ENCODE data around the gene TOM1L2. TPM values are rescaled to one million over a fixed set of nuclear protein-coding genes. Genes with fewer than 3 reads are reported as not detected.

Gene TOM1L2
- total and polyA plus RNA-seq, 2 donors from 2014 or later = 28.2 to 59.4 TPM

- Histone ChIP-seq H3K4me1 (ENCODE audit: control insufficient read depth in 2 of 3, insufficient read depth in 2 of 3, low read depth in 1 of 3, low read length in 3 of 3) (peaks cover 0 to 34% (median 31%) of the 10 kb centered on the region in 3 donors), H3K36me3 (ENCODE audit: control insufficient read depth in 2 of 3, insufficient read depth in 3 of 3, low read length in 3 of 3) (no peaks in the 10 kb centered on the region), H3K27me3 (ENCODE audit: control insufficient read depth, insufficient read depth, low read length) (no peaks in the 10 kb centered on the region), H3K9me3 (ENCODE audit: control insufficient read depth in 2 of 3, insufficient read depth in 1 of 3, low read length in 3 of 3) (no peaks in the 10 kb centered on the region), H3K27ac (ENCODE audit: low read depth in 2 of 2, low read length in 2 of 2) (peak overlapping the region; percentile 65 to 70), H3K9ac (ENCODE audit: low read length in 3 of 3) (peak overlapping the region in 1 of 3 donors; percentile 27), H3K4me3 (ENCODE audit: low read length in 3 of 3) (no peak overlapping the region)
- no peak for FAIRE-seq
- intact Hi-C loops (cut with DNase I) = no loop called here
- no peak for DNase-seq
- no peak for TF ChIP-seq CTCF (IDR thresholded peaks at IDR 0.05; ENCODE audit: borderline replicate concordance, extremely low read depth, insufficient read depth)
Observed at GRCh38 chr17:17929655-17930380, 42.4 kb downstream of the TOM1L2 start.

GRCh38 chr17:17928398-17929287 is 43.6 kb downstream of the TOM1L2 start:
- H3K4me1 ChIP-seq (ENCODE audit: control insufficient read depth in 2 of 3, insufficient read depth in 2 of 3, low read depth in 1 of 3, low read length in 3 of 3) = peaks cover 0 to 34% (median 30%) of the 10 kb centered on the region in 3 donors
- no peak overlapping the region for H3K4me3 ChIP-seq (ENCODE audit: low read length in 3 of 3)
- H3K9me3 ChIP-seq (ENCODE audit: control insufficient read depth in 2 of 3, insufficient read depth in 1 of 3, low read length in 3 of 3) = no peaks in the 10 kb centered on the region
- H3K9ac ChIP-seq (ENCODE audit: low read length in 3 of 3) = peak overlapping the region in 1 of 3 donors; percentile 47
- DNase-seq (no peak), FAIRE-seq (no peak)
- H3K36me3 ChIP-seq (ENCODE audit: control insufficient read depth in 2 of 3, insufficient read depth in 3 of 3, low read length in 3 of 3) = no peaks in the 10 kb centered on the region
- TF ChIP-seq CTCF (IDR thresholded peaks at IDR 0.05; ENCODE audit: borderline replicate concordance, extremely low read depth, insufficient read depth) = no peak
- no peaks in the 10 kb centered on the region for H3K27me3 ChIP-seq (ENCODE audit: control insufficient read depth, insufficient read depth, low read length)
- H3K27ac ChIP-seq (ENCODE audit: low read depth in 2 of 2, low read length in 2 of 2) = peak overlapping the region; percentile 38 to 45
- intact Hi-C loops (cut with DNase I) = no loop called here

- Histone ChIP-seq H3K36me3 (ENCODE audit: control insufficient read depth in 2 of 3, insufficient read depth in 3 of 3, low read length in 3 of 3) (no peaks in the 10 kb centered on the region), H3K27ac (ENCODE audit: low read depth in 2 of 2, low read length in 2 of 2) (peak overlapping the region; percentile 74 to 78), H3K9ac (ENCODE audit: low read length in 3 of 3) (peak overlapping the region in 1 of 3 donors; percentile 43), H3K4me1 (ENCODE audit: control insufficient read depth in 2 of 3, insufficient read depth in 2 of 3, low read depth in 1 of 3, low read length in 3 of 3) (peaks cover 5 to 42% (median 30%) of the 10 kb centered on the region in 3 donors), H3K9me3 (ENCODE audit: control insufficient read depth in 2 of 3, insufficient read depth in 1 of 3, low read length in 3 of 3) (no peaks in the 10 kb centered on the region), H3K4me3 (ENCODE audit: low read length in 3 of 3) (peak overlapping the region in 1 of 3 donors; percentile 17), H3K27me3 (ENCODE audit: control insufficient read depth, insufficient read depth, low read length) (no peaks in the 10 kb centered on the region)
- TF ChIP-seq CTCF (IDR thresholded peaks at IDR 0.05; ENCODE audit: borderline replicate concordance, extremely low read depth, insufficient read depth) = no peak
- DNase-seq (no peak), FAIRE-seq (peak; percentile 54)
- intact Hi-C loops (cut with DNase I) = no loop called here
Observed at GRCh38 chr17:17926840-17927449, 45.3 kb downstream of the TOM1L2 start.

Data from kidney (tissue), 14 donors.